Measurements from ENCODE around the gene AFP.

DNA sequence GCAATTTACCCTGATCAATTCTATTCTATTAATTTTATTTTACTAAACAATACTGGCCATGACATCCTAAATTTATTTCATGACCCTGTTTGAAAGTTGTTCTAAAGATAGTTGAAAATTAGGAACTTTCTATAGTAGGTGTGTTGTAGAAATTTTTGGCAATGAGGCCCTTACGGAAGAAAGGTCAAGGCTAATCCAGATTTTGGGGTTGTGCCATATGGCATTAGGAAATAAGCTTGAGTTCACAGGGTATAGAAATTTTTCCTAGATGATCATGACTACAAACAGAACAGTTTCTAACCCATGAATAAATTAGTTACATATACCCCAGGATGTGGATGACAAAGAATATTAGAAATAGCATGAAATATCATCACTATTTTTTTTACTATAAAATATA, 39.7 kb upstream of the AFP start:
- TF ChIP-seq CTCF (optimal IDR thresholded peaks at IDR 0.05 in 1 of 3, IDR thresholded peaks at IDR 0.05 in 1 of 3, conservative IDR thresholded peaks at IDR 0.05 in 1 of 3; ENCODE audit: extremely low read depth in 1 of 3, insufficient read depth in 2 of 3, low read length in 3 of 3) (no peak), EZH2 (IDR thresholded peaks at IDR 0.05; ENCODE audit: low read length) (no peak)

All from keratinocyte (primary cell).